ENCODE data around the gene PRUNE2. TPM values are rescaled to one million over a fixed set of nuclear protein-coding genes. Genes with fewer than 3 reads are reported as not detected.
A peak's percentile ranks its signal among the peaks of the same experiment; 100 is the strongest.

Gene PRUNE2
- total RNA-seq, 4 donors from 2014 or later, result 586 to 728 (median 654) TPM

- H3K4me1 ChIP-seq, result peaks cover 0 to 13% (median 3%) of the 10 kb centered on the region in 4 donors
- H3K36me3 ChIP-seq, result peaks cover 0 to 33% (median 6%) of the 10 kb centered on the region in 4 donors
- peaks cover 0 to 4% (median 0%) of the 10 kb centered on the region in 4 donors for H3K27me3 ChIP-seq
- TF ChIP-seq CTCF (IDR thresholded peaks at IDR 0.05) (no peak), EP300 (IDR thresholded peaks at IDR 0.05) (no peak), POLR2A (IDR thresholded peaks at IDR 0.05; ENCODE audit: low read depth) (no peak), POLR2AphosphoS5 (IDR thresholded peaks at IDR 0.05) (no peak)
- no peak for DNase-seq (ENCODE audit: extremely low spot score)
- no peaks in the 10 kb centered on the region for H3K9me3 ChIP-seq
- WGBS, result 75% methylated on average over 1 of the region's 1 CpG
- no peak overlapping the region for H3K27ac ChIP-seq (replicated peaks in 1 of 4)
- no peak overlapping the region for H3K4me3 ChIP-seq
- intact Hi-C loops (cut with DNase I), result no loop called here
Measured at GRCh38 chr9:76664120-76664519, 241.8 kb downstream of the PRUNE2 start.

- no peak overlapping the region for H3K4me3 ChIP-seq
- H3K9me3 ChIP-seq, result no peaks in the 10 kb centered on the region
- H3K36me3 ChIP-seq, result peaks cover 0 to 25% (median 4%) of the 10 kb centered on the region in 4 donors
- TF ChIP-seq CTCF (IDR thresholded peaks at IDR 0.05), result no peak
- no peak for TF ChIP-seq EP300 (IDR thresholded peaks at IDR 0.05)
- TF ChIP-seq POLR2AphosphoS5 (IDR thresholded peaks at IDR 0.05), result no peak
- no peak for TF ChIP-seq POLR2A (IDR thresholded peaks at IDR 0.05; ENCODE audit: low read depth)
- H3K4me1 ChIP-seq, result peaks cover 0 to 26% (median 17%) of the 10 kb centered on the region in 4 donors
- intact Hi-C loops (cut with DNase I), result no loop called here
- no peaks in the 10 kb centered on the region for H3K27me3 ChIP-seq
- 58% methylated on average over 6 of the region's 6 CpGs for WGBS
- no peak overlapping the region for H3K27ac ChIP-seq (replicated peaks in 1 of 4)
- DNase-seq (ENCODE audit: extremely low spot score), result no peak
Measured at GRCh38 chr9:76662476-76663281, 243.2 kb downstream of the PRUNE2 start.

GRCh38 chr9:76658510-76659231, 247.2 kb downstream of the PRUNE2 start:
- intact Hi-C loops (cut with DNase I), result loop anchor here (2.0 kb wide), 1 partner anchor 212 kb away; no protein-coding TSS in a partner anchor
- peaks cover 9 to 61% (median 54%) of the 10 kb centered on the region in 4 donors for H3K4me1 ChIP-seq
- TF ChIP-seq POLR2AphosphoS5 (IDR thresholded peaks at IDR 0.05), result no peak
- TF ChIP-seq CTCF (IDR thresholded peaks at IDR 0.05), result peak; percentile 31 to 48 (median 34)

GRCh38 chr9:76657265-76657664, 248.6 kb downstream of the PRUNE2 start:
- no peaks in the 10 kb centered on the region for H3K9me3 ChIP-seq
- H3K27ac ChIP-seq (replicated peaks in 1 of 4), result peak overlapping the region in 3 of 4 donors; percentile 9 to 71 (median 64)
- intact Hi-C loops (cut with DNase I), result no loop called here
- no peak overlapping the region for H3K4me3 ChIP-seq
- H3K4me1 ChIP-seq, result peaks cover 14 to 69% (median 66%) of the 10 kb centered on the region in 4 donors
- H3K36me3 ChIP-seq, result peaks cover 0 to 9% (median 1%) of the 10 kb centered on the region in 4 donors
- TF ChIP-seq POLR2A (IDR thresholded peaks at IDR 0.05; ENCODE audit: low read depth) (no peak), POLR2AphosphoS5 (IDR thresholded peaks at IDR 0.05) (no peak)
- no peaks in the 10 kb centered on the region for H3K27me3 ChIP-seq
- DNase-seq (ENCODE audit: extremely low spot score), result no peak

More at GRCh38 chr9:76658510-76659231, 247.2 kb downstream of the PRUNE2 start:
- Histone ChIP-seq H3K36me3 (peaks cover 0 to 10% (median 2%) of the 10 kb centered on the region in 4 donors), H3K9me3 (no peaks in the 10 kb centered on the region), H3K4me3 (no peak overlapping the region), H3K27me3 (no peaks in the 10 kb centered on the region), H3K27ac (replicated peaks in 1 of 4) (peak overlapping the region in 2 of 4 donors; percentile 24 to 64)
- no peak for DNase-seq (ENCODE audit: extremely low spot score)
- WGBS, result 62% methylated on average over 6 of the region's 6 CpGs

GRCh38 chr9:76655971-76656370, 249.9 kb downstream of the PRUNE2 start:
- no peak overlapping the region for H3K4me3 ChIP-seq
- intact Hi-C loops (cut with DNase I), result no loop called here
- TF ChIP-seq EP300 (IDR thresholded peaks at IDR 0.05) (no peak), POLR2AphosphoS5 (IDR thresholded peaks at IDR 0.05) (no peak), POLR2A (IDR thresholded peaks at IDR 0.05; ENCODE audit: low read depth) (no peak), CTCF (IDR thresholded peaks at IDR 0.05) (no peak)
- H3K9me3 ChIP-seq, result no peaks in the 10 kb centered on the region
- no peak for DNase-seq (ENCODE audit: extremely low spot score)
- peak overlapping the region in 3 of 4 donors; percentile 64 to 75 (median 71) for H3K27ac ChIP-seq (replicated peaks in 1 of 4)
- WGBS, result 62% methylated on average over 4 of the region's 4 CpGs
- no peaks in the 10 kb centered on the region for H3K27me3 ChIP-seq
- H3K4me1 ChIP-seq, result peaks cover 14 to 82% (median 78%) of the 10 kb centered on the region in 4 donors
- peaks cover 0 to 13% (median 0%) of the 10 kb centered on the region in 4 donors for H3K36me3 ChIP-seq
